GM23338 (cell line): ENCODE measurements around the gene FBXW7. TPM values are rescaled to one million over a fixed set of nuclear protein-coding genes. Genes with fewer than 3 reads are reported as not detected.

Source experiments
- ATAC-seq: fragments of 200-7000 bp; cut with Tn5 transposase; 3 replicates; pipeline ENCODE4 v1.9.1; 2020
- DNase-seq: peaks from one replicate; pipeline ENCODE4 v3.0.0-alpha.2; 2015; ENCODE audit warnings: low spot score
- H2AFZ ChIP-seq: fragments of 200-600 bp; sonication (generic); 2 replicates; pipeline ENCODE4 v1.8.0; 2016; ENCODE audit warnings: antibody characterized with exemption, mild to moderate bottlenecking, moderate library complexity
- H3F3A ChIP-seq: fragments of 200-600 bp; sonication (generic); replicated peaks from 2 replicates; pipeline ENCODE4 v1.8.0; 2017; ENCODE audit warnings: antibody characterized with exemption, mixed run types, low read depth
- H3K27ac ChIP-seq: fragments of 200-600 bp; sonication (generic); 2 replicates; pipeline ENCODE4 v1.6.1; 2016; ENCODE audit warnings: low read depth
- H3K27me3 ChIP-seq: fragments of 200-600 bp; sonication (generic); 2 replicates; pipeline ENCODE4 v1.8.0; 2016; ENCODE audit warnings: mild to moderate bottlenecking, mixed run types, moderate library complexity; ENCODE audit not compliant: insufficient read depth
- H3K36me3 ChIP-seq: fragments of 200-600 bp; sonication (generic); 2 replicates; pipeline ENCODE4 v1.8.0; 2016; ENCODE audit warnings: mild to moderate bottlenecking; ENCODE audit not compliant: insufficient read depth
- H3K4me1 ChIP-seq: fragments of 200-600 bp; sonication (generic); 2 replicates; pipeline ENCODE4 v1.8.0; 2016; ENCODE audit warnings: mild to moderate bottlenecking, moderate library complexity; ENCODE audit not compliant: insufficient read depth
- H3K4me2 ChIP-seq: fragments of 200-600 bp; sonication (generic); 2 replicates; pipeline ENCODE4 v1.7.1; 2017; ENCODE audit warnings: mixed run types
- H3K4me3 ChIP-seq: fragments of 200-600 bp; sonication (generic); 2 replicates; pipeline ENCODE4 v1.6.1; 2016; ENCODE audit warnings: mixed run types
- H3K79me2 ChIP-seq: fragments of 200-600 bp; sonication (generic); replicated peaks from 2 replicates; pipeline ENCODE4 v1.8.0; 2017; ENCODE audit warnings: mild to moderate bottlenecking; ENCODE audit not compliant: insufficient read depth
- H3K9me2 ChIP-seq: fragments of 200-600 bp; sonication (generic); 2 replicates; pipeline ENCODE4 v1.8.0; 2017; ENCODE audit not compliant: insufficient read depth
- H4K20me1 ChIP-seq: fragments of 200-600 bp; sonication (generic); replicated peaks from 2 replicates; pipeline ENCODE4 v1.8.0; 2017; ENCODE audit warnings: mild to moderate bottlenecking; ENCODE audit not compliant: insufficient read depth
- H3K27ac Mint-ChIP-seq: 2 replicates; pipeline ENCODE4 v1.8.0; 2020; ENCODE audit warnings: inconsistent platforms, mild to moderate bottlenecking, moderate library complexity, mixed read lengths
- H3K27me3 Mint-ChIP-seq: 3 replicates; pipeline ENCODE4 v1.8.0; 2022; ENCODE audit warnings: low read depth, mild to moderate bottlenecking, moderate library complexity, mixed read lengths, inconsistent platforms; ENCODE audit not compliant: insufficient read depth, poor library complexity
- H3K36me3 Mint-ChIP-seq: 3 replicates; pipeline ENCODE4 v1.8.0; 2021; ENCODE audit warnings: low read depth, mild to moderate bottlenecking, inconsistent platforms, moderate library complexity, mixed read lengths
- H3K4me1 Mint-ChIP-seq: 3 replicates; pipeline ENCODE4 v1.8.0; 2020; ENCODE audit warnings: mild to moderate bottlenecking, inconsistent platforms, mixed read lengths
- H3K4me3 Mint-ChIP-seq: 3 replicates; pipeline ENCODE4 v1.8.0; 2021; ENCODE audit warnings: moderate library complexity, mild to moderate bottlenecking, inconsistent platforms, mixed read lengths
- H3K9me3 Mint-ChIP-seq: 3 replicates; pipeline ENCODE4 v1.8.0; 2020; ENCODE audit warnings: moderate library complexity, mild to moderate bottlenecking, inconsistent platforms, mixed read lengths
- EZH2phosphoT487 ChIP-seq: fragments of 200-600 bp; sonication (generic); IDR thresholded peaks from one replicate; pipeline ENCODE4 v1.8.1; 2018; ENCODE audit warnings: antibody characterized with exemption; ENCODE audit not compliant: unreplicated experiment
- JUNB ChIP-seq: IDR thresholded peaks from one replicate; pipeline ENCODE4 v1.6.1; 2016; ENCODE audit warnings: antibody characterized with exemption; ENCODE audit not compliant: unreplicated experiment
- POLR2AphosphoS5 ChIP-seq: IDR thresholded peaks from 2 replicates; pipeline ENCODE4 v1.6.1; 2016; ENCODE audit warnings: antibody characterized with exemption, low read depth
- polyA plus RNA-seq: library from polyadenylated mRNA; unstranded; fragments of >200 nt; fragmentation: Nextera tagmentation; extraction: Ambion mirVana; gene quantifications from 2 replicates; pipeline ENCODE4 v1.2.1, GENCODE V29; 2016
- total RNA-seq: library from RNA; depleted of rRNA; stranded (reverse); fragments of >200 nt; shearing (Covaris generic); gene quantifications from 2 replicates; pipeline ENCODE4 v1.2.3, GENCODE V29; 2014
- TF ChIP-seq, protein P1 (sequence below): IDR thresholded peaks from one replicate; pipeline ENCODE4 v1.6.1; 2018; ENCODE audit warnings: antibody characterized with exemption; ENCODE audit not compliant: unreplicated experiment
- TF ChIP-seq, protein P2 (sequence below): fragments of 250-450 bp; sonication (Bioruptor Pico); IDR thresholded peaks from 2 replicates; pipeline ENCODE4 v1.5.0; 2020; ENCODE audit warnings: mild to moderate bottlenecking, moderate library complexity
- TF ChIP-seq, protein P3 (sequence below): IDR thresholded peaks from 2 replicates; pipeline ENCODE4 v1.6.1; 2016; ENCODE audit warnings: antibody characterized with exemption
- TF ChIP-seq, protein P4 (sequence below), 2 experiments: fragments of 200-600 bp in 1 of 2; sonication (generic) in 1 of 2; conservative IDR thresholded peaks; 2 replicates each; pipeline versions ENCODE4 v1.5.1 to v1.6.1; 2016 to 2017; ENCODE audit warnings: antibody characterized with exemption in 2 of 2, low read depth in 2 of 2, mild to moderate bottlenecking in 2 of 2, moderate library complexity in 1 of 2

Gene FBXW7
- total and polyA plus RNA-seq, 2 experiments from 2014 or later, result 25.8 to 34.7 TPM

DNA sequence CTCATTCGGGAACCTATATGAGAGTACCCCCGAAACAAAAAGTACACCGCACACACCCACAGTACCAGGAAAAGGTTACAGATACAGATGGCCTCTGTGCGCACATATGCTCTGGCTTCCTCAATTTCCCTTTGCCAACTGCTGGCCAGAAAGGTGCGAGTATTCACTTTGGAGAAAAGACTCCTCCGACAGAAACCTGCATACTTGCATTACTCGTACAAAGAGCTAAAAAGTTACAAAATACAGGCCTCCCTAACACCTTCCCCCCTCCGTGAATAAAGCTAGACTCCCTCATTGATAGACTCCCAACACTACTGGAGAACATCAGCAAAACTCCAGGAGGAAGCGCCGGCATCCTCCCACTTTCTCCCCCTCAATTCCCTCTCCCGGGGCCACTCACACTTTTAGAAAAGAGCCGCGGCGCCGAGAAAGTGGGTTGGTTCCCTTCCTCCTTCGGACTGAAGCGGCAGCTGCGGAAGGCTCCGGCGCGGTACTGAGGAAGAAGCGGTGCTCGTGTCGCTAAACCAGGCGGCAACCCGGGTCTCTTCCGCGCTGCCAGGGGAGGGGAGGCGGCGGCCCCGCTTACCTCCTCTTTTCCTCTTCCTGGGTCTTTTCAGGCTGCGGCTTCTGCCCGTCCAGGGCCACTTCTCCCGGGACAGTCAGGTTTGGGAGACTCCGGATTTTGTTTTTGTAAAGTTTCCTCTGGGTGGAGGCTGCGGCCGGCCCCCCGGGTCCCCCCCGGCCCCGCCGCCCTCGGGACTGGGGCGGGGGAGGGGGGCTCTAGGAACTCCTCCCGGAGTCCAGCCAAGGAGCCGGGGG lies 1.1 kb downstream of the FBXW7 start:
- Histone ChIP-seq H3K4me1 (peaks cover 5% of the 10 kb centered on the region), H3K79me2 (peaks cover 86% of the 10 kb centered on the region), H4K20me1 (peaks cover 38% of the 10 kb centered on the region), H3K27me3 (peaks cover 7% of the 10 kb centered on the region; the same call in 1 of the 2 replicates), H3K4me2 (peak overlapping the region; percentile 96), H3K36me3 (no peaks in the 10 kb centered on the region; the same call in none of the 2 replicates), H3F3A (no peaks in the 10 kb centered on the region), H3K9me2 (no peaks in the 10 kb centered on the region), H2AFZ (no peak overlapping the region), H3K27ac (no peak overlapping the region), H3K4me3 (peak overlapping the region; percentile 93)
- H3K4me3 Mint-ChIP-seq, result peak overlapping the region; percentile 98
- TF ChIP-seq, protein P1, sequence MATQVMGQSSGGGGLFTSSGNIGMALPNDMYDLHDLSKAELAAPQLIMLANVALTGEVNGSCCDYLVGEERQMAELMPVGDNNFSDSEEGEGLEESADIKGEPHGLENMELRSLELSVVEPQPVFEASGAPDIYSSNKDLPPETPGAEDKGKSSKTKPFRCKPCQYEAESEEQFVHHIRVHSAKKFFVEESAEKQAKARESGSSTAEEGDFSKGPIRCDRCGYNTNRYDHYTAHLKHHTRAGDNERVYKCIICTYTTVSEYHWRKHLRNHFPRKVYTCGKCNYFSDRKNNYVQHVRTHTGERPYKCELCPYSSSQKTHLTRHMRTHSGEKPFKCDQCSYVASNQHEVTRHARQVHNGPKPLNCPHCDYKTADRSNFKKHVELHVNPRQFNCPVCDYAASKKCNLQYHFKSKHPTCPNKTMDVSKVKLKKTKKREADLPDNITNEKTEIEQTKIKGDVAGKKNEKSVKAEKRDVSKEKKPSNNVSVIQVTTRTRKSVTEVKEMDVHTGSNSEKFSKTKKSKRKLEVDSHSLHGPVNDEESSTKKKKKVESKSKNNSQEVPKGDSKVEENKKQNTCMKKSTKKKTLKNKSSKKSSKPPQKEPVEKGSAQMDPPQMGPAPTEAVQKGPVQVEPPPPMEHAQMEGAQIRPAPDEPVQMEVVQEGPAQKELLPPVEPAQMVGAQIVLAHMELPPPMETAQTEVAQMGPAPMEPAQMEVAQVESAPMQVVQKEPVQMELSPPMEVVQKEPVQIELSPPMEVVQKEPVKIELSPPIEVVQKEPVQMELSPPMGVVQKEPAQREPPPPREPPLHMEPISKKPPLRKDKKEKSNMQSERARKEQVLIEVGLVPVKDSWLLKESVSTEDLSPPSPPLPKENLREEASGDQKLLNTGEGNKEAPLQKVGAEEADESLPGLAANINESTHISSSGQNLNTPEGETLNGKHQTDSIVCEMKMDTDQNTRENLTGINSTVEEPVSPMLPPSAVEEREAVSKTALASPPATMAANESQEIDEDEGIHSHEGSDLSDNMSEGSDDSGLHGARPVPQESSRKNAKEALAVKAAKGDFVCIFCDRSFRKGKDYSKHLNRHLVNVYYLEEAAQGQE, result no peak
- TF ChIP-seq, protein P2, sequence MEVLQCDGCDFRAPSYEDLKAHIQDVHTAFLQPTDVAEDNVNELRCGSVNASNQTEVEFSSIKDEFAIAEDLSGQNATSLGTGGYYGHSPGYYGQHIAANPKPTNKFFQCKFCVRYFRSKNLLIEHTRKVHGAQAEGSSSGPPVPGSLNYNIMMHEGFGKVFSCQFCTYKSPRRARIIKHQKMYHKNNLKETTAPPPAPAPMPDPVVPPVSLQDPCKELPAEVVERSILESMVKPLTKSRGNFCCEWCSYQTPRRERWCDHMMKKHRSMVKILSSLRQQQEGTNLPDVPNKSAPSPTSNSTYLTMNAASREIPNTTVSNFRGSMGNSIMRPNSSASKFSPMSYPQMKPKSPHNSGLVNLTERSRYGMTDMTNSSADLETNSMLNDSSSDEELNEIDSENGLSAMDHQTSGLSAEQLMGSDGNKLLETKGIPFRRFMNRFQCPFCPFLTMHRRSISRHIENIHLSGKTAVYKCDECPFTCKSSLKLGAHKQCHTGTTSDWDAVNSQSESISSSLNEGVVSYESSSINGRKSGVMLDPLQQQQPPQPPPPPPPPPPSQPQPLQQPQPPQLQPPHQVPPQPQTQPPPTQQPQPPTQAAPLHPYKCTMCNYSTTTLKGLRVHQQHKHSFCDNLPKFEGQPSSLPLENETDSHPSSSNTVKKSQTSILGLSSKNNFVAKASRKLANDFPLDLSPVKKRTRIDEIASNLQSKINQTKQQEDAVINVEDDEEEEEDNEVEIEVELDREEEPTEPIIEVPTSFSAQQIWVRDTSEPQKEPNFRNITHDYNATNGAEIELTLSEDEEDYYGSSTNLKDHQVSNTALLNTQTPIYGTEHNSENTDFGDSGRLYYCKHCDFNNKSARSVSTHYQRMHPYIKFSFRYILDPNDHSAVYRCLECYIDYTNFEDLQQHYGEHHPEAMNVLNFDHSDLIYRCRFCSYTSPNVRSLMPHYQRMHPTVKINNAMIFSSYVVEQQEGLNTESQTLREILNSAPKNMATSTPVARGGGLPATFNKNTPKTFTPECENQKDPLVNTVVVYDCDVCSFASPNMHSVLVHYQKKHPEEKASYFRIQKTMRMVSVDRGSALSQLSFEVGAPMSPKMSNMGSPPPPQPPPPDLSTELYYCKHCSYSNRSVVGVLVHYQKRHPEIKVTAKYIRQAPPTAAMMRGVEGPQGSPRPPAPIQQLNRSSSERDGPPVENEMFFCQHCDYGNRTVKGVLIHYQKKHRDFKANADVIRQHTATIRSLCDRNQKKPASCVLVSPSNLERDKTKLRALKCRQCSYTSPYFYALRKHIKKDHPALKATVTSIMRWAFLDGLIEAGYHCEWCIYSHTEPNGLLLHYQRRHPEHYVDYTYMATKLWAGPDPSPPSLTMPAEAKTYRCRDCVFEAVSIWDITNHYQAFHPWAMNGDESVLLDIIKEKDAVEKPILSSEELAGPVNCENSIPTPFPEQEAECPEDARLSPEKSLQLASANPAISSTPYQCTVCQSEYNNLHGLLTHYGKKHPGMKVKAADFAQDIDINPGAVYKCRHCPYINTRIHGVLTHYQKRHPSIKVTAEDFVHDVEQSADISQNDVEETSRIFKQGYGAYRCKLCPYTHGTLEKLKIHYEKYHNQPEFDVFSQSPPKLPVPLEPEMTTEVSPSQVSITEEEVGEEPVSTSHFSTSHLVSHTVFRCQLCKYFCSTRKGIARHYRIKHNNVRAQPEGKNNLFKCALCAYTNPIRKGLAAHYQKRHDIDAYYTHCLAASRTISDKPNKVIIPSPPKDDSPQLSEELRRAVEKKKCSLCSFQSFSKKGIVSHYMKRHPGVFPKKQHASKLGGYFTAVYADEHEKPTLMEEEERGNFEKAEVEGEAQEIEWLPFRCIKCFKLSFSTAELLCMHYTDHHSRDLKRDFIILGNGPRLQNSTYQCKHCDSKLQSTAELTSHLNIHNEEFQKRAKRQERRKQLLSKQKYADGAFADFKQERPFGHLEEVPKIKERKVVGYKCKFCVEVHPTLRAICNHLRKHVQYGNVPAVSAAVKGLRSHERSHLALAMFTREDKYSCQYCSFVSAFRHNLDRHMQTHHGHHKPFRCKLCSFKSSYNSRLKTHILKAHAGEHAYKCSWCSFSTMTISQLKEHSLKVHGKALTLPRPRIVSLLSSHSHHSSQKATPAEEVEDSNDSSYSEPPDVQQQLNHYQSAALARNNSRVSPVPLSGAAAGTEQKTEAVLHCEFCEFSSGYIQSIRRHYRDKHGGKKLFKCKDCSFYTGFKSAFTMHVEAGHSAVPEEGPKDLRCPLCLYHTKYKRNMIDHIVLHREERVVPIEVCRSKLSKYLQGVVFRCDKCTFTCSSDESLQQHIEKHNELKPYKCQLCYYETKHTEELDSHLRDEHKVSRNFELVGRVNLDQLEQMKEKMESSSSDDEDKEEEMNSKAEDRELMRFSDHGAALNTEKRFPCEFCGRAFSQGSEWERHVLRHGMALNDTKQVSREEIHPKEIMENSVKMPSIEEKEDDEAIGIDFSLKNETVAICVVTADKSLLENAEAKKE (CRISPR knock-in tag), result no peak
- TF ChIP-seq POLR2AphosphoS5 (no peak), EZH2phosphoT487 (no peak), JUNB (no peak)
- TF ChIP-seq, protein P3, sequence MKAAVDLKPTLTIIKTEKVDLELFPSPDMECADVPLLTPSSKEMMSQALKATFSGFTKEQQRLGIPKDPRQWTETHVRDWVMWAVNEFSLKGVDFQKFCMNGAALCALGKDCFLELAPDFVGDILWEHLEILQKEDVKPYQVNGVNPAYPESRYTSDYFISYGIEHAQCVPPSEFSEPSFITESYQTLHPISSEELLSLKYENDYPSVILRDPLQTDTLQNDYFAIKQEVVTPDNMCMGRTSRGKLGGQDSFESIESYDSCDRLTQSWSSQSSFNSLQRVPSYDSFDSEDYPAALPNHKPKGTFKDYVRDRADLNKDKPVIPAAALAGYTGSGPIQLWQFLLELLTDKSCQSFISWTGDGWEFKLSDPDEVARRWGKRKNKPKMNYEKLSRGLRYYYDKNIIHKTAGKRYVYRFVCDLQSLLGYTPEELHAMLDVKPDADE, result no peak
- TF ChIP-seq, protein P4, sequence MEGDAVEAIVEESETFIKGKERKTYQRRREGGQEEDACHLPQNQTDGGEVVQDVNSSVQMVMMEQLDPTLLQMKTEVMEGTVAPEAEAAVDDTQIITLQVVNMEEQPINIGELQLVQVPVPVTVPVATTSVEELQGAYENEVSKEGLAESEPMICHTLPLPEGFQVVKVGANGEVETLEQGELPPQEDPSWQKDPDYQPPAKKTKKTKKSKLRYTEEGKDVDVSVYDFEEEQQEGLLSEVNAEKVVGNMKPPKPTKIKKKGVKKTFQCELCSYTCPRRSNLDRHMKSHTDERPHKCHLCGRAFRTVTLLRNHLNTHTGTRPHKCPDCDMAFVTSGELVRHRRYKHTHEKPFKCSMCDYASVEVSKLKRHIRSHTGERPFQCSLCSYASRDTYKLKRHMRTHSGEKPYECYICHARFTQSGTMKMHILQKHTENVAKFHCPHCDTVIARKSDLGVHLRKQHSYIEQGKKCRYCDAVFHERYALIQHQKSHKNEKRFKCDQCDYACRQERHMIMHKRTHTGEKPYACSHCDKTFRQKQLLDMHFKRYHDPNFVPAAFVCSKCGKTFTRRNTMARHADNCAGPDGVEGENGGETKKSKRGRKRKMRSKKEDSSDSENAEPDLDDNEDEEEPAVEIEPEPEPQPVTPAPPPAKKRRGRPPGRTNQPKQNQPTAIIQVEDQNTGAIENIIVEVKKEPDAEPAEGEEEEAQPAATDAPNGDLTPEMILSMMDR (conservative IDR thresholded peaks at IDR 0.05; ENCODE audit: low read depth in 2 of 2), result no peak
- H3K27me3 Mint-ChIP-seq, result peaks cover 12% of the 10 kb centered on the region
- DNase-seq (peak; percentile 64), ATAC-seq (peak; percentile 12)
- peaks cover 15% of the 10 kb centered on the region for H3K36me3 Mint-ChIP-seq
- no peak overlapping the region; the same call in 1 of the 2 replicates for H3K27ac Mint-ChIP-seq
- peaks cover 28% of the 10 kb centered on the region for H3K4me1 Mint-ChIP-seq
- H3K9me3 Mint-ChIP-seq, result peaks cover 6% of the 10 kb centered on the region; the same call in 2 of the 3 replicates
